Measurements from ENCODE around the gene DPP7. TPM values are rescaled to one million over a fixed set of nuclear protein-coding genes. Genes with fewer than 3 reads are reported as not detected.

DPP7 gene
- total RNA-seq, 1 donor from 2014 or later: 152 TPM

GRCh38 chr9:137107982-137108381, 6.6 kb downstream of the DPP7 start:
- Histone ChIP-seq H3K4me1 (no peaks in the 10 kb centered on the region), H3K9me3 (no peaks in the 10 kb centered on the region), H3K27ac (no peak overlapping the region), H3K27me3 (no peaks in the 10 kb centered on the region), H3K36me3 (peaks cover 0 to 80% of the 10 kb centered on the region in 2 donors), H3K4me3 (no peak overlapping the region)
- intact Hi-C loops (cut with DNase I): no loop called here
- TF ChIP-seq POLR2A (IDR thresholded peaks at IDR 0.05) (no peak), POLR2AphosphoS5 (IDR thresholded peaks at IDR 0.05; ENCODE audit: insufficient read depth in 1 of 2, low read depth in 1 of 2) (no peak)
- TF ChIP-seq, protein P1, sequence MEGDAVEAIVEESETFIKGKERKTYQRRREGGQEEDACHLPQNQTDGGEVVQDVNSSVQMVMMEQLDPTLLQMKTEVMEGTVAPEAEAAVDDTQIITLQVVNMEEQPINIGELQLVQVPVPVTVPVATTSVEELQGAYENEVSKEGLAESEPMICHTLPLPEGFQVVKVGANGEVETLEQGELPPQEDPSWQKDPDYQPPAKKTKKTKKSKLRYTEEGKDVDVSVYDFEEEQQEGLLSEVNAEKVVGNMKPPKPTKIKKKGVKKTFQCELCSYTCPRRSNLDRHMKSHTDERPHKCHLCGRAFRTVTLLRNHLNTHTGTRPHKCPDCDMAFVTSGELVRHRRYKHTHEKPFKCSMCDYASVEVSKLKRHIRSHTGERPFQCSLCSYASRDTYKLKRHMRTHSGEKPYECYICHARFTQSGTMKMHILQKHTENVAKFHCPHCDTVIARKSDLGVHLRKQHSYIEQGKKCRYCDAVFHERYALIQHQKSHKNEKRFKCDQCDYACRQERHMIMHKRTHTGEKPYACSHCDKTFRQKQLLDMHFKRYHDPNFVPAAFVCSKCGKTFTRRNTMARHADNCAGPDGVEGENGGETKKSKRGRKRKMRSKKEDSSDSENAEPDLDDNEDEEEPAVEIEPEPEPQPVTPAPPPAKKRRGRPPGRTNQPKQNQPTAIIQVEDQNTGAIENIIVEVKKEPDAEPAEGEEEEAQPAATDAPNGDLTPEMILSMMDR (IDR thresholded peaks at IDR 0.05): no peak
- no peak for DNase-seq (ENCODE audit: extremely low spot score in 2 of 2)

DNA sequence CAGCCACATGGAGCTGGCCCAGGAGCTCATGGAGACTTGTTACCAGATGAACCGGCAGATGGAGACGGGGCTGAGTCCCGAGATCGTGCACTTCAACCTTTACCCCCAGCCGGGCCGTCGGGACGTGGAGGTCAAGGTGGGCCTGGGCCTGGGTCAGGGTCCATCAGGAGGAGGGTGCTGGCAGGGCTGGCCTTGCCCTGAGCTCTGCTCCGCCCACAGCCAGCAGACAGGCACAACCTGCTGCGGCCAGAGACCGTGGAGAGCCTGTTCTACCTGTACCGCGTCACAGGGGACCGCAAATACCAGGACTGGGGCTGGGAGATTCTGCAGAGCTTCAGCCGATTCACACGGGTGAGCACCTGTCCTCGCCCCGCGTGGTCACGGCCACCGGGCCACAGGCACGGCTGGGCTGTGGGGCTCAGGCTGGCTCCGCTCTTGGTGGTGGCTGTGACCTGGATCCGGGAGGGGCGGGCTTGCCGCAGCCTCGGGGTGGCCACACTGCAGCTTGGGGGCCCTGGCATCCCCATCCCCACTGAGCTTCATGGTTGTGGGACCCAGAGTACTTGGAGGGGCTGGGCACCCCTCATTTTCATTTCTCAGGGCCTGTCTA, 7.1 kb downstream of the DPP7 start:
- intact Hi-C loops (cut with DNase I): no loop called here
- Histone ChIP-seq H3K4me3 (no peak overlapping the region), H3K27ac (no peak overlapping the region), H3K9me3 (no peaks in the 10 kb centered on the region), H3K4me1 (no peaks in the 10 kb centered on the region), H3K36me3 (peaks cover 0 to 81% of the 10 kb centered on the region in 2 donors), H3K27me3 (no peaks in the 10 kb centered on the region)
- no peak for DNase-seq (ENCODE audit: extremely low spot score in 2 of 2)
- TF ChIP-seq POLR2AphosphoS5 (IDR thresholded peaks at IDR 0.05; ENCODE audit: insufficient read depth in 1 of 2, low read depth in 1 of 2) (no peak), POLR2A (IDR thresholded peaks at IDR 0.05) (no peak)
- TF ChIP-seq, protein P1 (IDR thresholded peaks at IDR 0.05): no peak

DNA sequence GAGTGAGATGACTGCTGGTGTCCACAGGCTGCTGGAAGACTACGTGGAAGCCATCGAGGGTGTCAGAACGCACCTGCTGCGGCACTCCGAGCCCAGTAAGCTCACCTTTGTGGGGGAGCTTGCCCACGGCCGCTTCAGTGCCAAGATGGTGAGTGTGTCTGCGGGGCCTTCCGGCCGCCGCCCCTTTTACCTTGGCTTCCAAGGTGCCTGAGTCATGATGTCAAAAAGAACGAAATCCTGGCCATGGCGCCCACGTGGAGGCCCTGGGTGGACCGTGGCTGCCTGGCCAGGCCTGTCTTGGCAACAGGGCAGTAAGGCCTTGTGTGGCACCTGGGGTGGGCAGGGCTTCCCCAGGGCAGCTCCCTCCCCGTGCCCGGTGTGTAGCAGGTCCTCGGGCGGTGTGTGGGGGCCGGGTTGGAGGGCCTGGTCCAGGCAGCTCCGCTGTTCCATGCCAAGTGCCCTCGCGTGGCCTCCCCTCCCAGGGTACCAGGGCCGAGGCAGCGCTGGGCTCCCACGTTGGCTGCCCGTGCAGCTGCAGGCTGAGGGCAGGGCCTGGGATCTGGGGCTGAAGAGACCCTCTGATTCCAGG, 7.8 kb downstream of the DPP7 start:
- peaks cover 0 to 81% of the 10 kb centered on the region in 2 donors for H3K36me3 ChIP-seq
- no peaks in the 10 kb centered on the region for H3K9me3 ChIP-seq
- no peaks in the 10 kb centered on the region for H3K27me3 ChIP-seq
- DNase-seq (ENCODE audit: extremely low spot score in 2 of 2): no peak
- H3K4me1 ChIP-seq: no peaks in the 10 kb centered on the region
- no peak overlapping the region for H3K4me3 ChIP-seq
- intact Hi-C loops (cut with DNase I): no loop called here
- no peak overlapping the region for H3K27ac ChIP-seq
- TF ChIP-seq, protein P1 (IDR thresholded peaks at IDR 0.05): no peak
- TF ChIP-seq POLR2A (IDR thresholded peaks at IDR 0.05) (no peak), POLR2AphosphoS5 (IDR thresholded peaks at IDR 0.05; ENCODE audit: insufficient read depth in 1 of 2, low read depth in 1 of 2) (no peak)

DNA sequence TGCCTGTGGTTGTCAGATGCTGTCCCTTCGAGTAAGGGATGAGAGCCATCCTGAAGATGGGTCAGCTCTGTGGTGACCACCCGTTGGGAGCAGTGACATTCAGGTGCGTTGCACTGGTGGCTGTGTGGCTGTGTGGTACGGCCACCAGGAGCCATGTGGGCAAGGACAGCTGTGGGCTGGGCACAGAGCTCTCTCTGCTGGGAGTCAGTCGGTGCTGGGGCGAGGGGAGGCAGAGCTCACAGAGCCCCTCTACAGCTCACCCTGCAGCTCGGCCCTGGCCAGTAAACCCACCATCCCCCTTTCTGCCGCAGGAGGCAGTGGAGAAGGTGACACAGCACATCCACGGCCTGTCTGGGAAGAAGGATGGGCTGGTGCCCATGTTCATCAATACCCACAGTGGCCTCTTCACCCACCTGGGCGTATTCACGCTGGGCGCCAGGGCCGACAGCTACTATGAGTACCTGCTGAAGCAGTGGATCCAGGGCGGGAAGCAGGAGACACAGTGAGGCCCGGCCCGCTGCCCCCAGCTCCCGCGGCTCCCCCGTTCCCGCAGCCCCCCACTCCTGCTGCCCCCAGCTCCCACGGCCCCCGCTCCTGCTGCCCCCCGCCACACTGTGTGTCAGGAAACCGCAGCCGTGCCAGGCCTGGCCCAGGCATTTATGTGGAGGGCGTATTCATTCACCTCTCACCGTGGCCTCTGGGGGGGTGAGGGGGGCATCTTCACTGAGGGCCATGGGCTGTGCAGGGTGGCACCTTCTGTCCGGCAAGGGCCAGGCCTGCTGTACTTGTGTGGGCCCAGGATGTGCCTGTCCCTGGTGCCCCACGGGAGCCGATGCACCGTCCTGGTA, 8.5 kb downstream of the DPP7 start:
- Histone ChIP-seq H3K36me3 (peaks cover 0 to 83% of the 10 kb centered on the region in 2 donors), H3K4me1 (no peaks in the 10 kb centered on the region)
- intact Hi-C loops (cut with DNase I): no loop called here

More for the DNA sequence above, 8.5 kb downstream of the DPP7 start:
- DNase-seq (ENCODE audit: extremely low spot score in 2 of 2): no peak
- H3K4me3 ChIP-seq: no peak overlapping the region
- H3K27ac ChIP-seq: no peak overlapping the region
- TF ChIP-seq POLR2AphosphoS5 (IDR thresholded peaks at IDR 0.05; ENCODE audit: insufficient read depth in 1 of 2, low read depth in 1 of 2) (no peak), POLR2A (IDR thresholded peaks at IDR 0.05) (no peak)
- TF ChIP-seq, protein P1 (IDR thresholded peaks at IDR 0.05): no peak
- no peaks in the 10 kb centered on the region for H3K9me3 ChIP-seq
- H3K27me3 ChIP-seq: no peaks in the 10 kb centered on the region

Measured in vagina (tissue), 2 donors.